GM21390 (cell line): ENCODE measurements around the gene DNAH1.

Experiments used
- ATAC-seq: cut with Tn5 transposase; IDR thresholded peaks from one replicate; pipeline ENCODE4 v1.9.1; 2021; ENCODE audit not compliant: unreplicated experiment

The DNAH1 gene

DNA sequence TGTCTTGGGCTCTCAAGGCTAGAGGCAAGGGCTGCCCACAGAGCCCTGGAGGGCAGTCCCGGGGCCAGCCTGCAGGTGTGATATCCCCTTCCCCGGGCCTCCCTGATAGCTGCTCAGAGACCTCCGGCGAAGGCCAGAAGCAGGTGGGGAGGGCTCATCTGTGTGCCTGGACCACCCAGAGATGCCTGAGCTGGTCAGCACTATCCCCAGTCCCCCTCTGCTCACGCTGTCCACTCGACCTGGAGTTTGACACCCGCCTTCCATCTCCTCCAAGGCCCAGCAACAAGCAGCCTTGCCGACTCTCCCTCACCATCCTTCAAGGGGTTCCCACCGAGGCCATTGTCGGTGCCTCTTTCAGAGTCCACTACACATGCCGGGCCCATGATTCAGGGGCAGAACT is 39.4 kb downstream of the DNAH1 start:
- ATAC-seq, result no peak

DNA sequence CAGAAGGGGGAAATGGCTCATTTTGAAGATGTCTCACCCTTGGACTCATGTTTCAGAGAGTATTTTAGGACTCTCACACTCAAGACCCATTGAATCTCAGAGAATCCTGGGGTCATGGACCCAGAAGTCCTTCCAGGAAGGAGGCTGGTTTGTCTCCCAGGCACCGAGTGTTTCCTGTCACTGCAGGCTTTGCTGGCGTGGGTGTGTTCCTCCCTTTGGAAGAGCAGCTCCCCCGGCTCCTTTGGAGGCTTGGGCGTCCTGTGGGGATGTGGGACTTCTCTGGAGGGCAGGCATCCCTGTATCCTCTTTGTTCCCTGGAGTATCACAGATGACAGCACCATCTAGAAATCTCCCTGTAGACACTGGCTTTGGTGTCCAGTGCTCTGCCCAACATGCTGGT is 40.0 kb downstream of the DNAH1 start:
- no peak for ATAC-seq

DNA sequence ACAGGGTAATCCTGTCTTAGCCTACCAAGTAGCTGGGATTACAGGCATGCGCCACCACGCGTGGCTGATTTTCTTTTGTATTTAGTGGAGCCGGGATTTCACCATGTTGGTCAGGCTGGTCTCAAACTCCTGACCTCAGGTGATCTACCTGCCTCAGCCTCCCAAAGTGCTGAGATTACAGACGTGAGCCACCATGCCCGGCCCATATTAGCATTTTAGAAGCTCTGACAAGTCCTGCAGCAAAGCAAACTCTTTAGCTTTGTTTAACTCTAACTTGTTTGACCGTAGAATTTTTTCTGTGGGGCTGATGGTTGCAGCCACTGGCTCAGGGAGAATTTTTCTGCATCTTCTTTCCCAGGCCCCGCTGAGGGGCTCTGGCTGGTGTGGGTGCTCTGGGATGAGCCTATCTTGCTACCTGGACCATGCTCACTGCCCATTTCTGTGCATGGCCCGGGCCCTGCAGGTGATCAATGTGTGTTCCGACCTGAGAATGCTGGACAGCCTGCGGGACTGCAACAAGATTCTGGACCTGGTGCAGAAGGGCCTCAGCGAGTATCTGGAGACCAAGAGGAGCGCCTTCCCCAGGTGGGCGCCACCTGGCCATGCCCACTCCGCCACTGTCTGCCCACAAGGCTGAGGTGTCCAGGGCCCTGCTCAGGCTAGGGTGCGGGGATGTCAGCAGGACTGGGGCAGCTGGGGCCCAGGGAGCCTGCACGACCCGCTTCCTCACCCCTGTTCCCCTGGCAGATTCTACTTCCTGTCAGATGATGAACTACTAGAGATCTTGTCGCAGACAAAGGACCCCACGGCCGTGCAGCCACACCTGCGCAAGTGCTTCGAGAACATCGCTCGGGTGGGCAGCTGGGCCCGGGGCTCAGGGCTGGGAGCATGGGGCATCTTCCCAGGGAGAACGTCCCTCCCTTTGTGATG is 41.3 kb downstream of the DNAH1 start:
- no peak for ATAC-seq

DNA sequence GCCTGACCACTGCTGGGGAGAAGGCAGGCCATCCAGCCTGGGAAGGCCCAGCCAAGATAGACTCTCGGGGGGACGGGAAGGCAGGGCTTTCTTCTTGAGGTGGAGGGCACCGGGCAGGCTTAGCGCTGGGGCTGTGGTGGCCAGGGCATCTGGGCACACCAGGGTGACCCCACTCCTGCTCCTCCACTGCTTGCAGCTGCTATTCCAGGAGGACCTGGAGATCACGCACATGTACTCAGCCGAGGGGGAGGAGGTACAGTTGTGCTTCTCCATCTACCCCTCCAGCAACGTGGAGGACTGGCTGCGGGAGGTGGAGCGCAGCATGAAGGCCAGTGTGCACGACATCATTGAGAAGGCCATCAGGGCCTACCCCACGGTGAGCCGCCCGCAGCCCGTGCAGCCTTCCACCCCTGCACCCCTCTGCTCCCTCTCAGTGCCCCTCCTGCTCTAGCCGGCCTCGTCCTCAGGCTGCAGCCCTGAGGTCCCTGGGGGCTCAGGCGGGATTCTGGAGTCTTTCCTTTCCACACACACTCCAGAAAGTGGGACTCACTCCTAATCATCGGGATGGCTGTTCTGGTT is 42.3 kb downstream of the DNAH1 start:
- no peak for ATAC-seq

DNA sequence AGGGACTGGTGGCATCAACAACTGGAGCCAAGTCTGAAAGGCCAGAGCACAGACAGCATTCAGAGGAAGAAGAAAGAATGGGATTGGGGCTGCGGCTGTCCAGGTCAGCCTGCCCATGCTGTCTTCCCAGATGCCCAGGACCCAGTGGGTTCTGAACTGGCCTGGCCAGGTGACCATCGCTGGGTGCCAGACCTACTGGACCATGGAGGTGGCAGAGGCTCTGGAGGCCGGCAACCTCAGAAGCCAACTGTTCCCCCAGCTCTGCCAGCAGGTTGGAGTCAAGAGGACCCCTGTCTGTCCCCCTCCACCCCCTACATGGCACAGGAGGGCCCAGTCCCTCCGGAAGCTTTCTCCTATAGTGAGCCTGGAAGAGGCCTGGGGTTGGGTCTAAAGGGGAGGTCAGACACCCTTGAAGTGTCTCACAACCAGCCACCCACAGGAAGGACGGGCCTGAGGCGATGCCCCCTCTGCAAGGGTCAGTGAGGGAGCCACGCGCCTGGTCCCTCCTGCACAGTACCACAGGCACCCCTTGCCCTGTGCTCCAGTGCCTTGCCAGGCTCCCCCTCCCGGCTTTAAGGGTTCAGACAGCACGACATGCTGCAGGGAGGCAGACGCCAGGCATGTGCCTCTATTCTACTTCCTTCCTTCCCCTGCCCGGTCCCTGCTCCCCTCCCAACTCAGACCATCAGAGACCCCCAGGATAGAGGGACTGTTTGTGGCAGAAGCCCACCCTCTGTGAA is 43.2 kb downstream of the DNAH1 start:
- ATAC-seq, result no peak

DNA sequence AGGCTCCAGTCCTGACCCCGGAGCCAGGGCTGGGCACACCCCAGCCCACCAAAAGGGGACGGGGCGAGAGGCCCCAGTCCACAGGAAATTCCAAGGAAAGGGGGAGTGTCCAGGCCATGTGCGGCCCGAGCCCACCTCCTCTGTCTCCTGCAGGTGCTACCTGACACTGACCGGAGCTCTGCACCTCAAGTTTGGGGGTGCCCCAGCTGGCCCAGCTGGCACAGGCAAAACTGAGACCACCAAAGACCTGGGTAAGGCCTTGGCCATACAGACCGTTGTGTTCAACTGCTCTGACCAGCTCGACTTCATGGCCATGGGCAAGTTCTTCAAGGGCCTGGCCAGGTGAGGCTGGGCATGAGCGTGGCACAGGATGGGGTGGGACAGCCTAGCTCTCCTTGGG is 44.9 kb downstream of the DNAH1 start:
- ATAC-seq, result no peak

DNA sequence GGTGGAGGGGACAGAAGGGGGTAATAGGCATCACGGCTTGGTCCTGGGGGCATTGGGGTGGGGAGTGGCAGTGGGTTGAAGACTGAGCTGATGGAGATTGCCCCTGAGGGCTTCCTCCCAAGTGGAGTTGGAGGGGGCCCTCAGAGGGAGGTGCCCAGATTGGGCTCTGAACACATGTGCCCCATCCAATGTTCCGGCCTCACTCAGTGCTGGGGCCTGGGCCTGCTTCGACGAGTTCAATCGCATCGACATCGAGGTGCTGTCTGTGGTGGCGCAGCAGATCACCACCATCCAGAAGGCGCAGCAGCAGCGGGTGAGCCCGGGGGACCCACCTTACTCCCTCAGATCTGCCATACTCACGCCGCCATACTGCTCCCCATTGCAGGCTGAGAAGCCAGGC is 45.3 kb downstream of the DNAH1 start:
- no peak for ATAC-seq

DNA sequence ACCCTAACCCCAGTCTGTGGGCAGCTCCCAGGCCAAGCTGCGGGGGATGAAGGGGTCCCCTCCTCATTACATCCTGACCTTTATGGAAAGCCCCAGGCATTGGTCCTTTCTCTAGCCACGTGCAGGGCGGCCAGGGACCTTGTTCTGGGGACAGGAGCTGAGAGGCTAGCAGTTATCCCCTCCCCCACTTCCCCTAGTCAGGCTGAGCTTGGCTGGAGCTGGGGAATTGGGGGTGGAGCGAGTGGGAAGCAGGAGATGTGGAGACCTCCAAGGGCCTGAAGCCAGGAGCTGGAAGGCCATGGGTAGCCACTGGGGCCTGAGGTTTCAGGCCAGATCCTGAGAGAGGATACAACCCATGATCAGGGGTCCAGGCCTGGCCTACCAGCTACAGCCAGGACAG is 45.8 kb downstream of the DNAH1 start:
- ATAC-seq, result no peak

DNA sequence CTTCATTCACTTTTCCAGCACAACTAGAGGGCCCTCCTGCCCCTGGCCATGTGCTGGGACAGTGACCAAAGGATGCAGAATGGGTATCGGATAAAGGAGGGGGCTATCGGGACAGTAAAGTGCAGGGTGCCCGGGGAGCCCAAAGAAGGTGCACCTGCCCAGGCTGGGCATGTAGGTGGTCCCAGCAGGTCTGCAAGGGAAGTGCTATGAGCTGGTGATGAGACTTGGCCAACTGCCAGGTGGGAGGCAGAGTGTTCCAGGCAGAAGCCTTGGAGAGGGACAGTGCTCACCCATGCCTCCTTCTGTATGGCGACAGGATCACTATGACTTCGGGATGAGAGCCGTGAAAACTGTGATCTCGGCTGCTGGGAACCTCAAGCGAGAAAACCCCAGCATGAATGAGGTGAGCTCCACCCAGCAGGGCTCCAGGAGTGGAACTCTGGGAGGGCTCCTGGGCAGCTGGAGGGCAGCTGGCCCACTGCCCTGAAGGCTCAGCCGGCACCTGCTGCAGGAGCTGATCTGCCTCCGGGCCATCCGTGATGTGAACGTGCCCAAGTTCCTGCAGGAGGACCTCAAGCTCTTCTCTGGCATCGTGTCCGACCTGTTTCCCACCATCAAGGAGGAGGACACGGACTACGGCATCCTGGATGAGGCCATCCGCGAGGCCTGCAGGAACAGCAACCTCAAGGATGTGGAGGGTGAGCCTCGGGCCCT is 48.4 kb downstream of the DNAH1 start:
- no peak for ATAC-seq

DNA sequence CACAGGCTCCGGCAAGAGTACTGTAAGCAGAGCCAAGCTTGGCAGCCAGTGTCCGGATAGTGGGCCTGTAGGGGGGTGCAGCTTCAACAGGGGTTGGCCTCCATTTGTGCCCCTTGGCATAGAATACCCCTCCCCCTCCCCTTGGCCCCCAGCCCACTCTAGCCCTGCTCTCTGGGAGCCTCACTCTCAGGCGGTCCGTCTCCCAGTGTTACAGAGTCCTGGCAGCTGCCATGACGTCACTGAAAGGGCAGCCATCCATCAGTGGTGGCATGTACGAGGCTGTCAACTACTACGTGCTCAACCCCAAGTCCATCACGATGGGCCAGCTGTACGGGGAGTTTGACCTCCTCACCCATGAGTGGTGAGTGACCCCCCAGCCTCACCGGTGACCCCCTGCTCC is 50.4 kb downstream of the DNAH1 start:
- ATAC-seq, result no peak

DNA sequence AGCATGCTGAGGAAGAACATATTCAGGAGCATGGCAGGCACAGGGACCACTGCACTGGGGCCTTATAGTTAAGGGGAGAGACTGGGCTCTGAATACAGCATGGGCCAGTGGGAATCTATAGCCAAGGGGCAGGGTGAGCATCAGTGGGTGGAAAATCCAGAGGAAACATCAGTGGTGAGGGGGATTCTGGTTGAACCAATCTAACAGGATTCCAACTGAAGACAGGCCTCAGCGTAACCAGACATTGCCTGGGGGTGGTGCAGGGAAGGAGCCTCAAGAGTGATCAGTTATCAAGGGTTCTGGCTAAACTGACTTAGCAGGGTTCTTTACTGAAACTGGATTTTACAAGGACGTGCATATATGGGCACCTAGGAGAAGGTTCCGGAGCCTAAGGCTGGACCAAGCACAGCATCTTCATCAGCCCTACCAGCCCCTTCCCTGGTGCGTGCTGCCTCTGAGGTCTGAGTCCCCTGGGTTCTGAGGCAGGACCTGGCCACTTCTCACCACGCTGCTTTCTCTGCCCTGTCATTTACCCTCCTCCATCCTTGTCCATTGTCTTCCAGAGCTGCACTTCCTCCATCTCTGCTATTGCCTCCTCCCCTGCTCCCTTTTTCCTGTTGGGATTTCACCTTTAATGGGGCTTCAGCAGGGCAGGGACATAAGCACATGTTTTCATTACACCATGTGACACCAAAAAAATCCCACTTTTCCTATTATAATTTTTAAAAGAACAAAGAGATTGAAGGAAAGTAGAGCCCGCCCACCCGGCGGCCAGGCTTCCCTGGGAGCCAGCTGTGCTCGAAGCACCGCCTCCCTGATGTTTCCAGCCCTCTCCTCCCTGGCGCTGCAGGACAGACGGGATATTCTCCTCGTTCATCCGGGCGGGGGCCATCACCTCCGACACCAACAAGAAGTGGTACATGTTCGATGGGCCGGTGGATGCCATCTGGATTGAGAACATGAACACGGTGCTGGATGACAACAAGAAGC is 52.1 kb downstream of the DNAH1 start:
- no peak for ATAC-seq

DNA sequence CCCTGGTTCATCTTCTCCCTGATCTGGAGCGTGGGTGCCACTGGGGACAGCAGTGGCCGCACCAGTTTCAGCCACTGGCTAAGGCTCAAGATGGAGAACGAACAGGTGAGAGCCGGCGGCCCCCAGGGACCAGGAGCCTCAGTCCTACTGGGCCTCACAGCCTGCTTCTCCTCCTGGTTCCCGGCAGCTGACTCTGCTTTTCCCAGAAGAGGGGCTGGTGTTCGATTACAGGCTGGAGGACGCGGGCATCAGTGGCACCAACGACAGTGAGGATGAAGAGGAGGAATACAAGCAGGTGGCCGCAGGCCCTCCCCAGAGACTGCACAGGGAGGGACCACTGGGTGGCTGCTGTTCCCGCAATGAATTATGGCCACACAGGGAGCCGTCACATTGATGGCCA is 54.4 kb downstream of the DNAH1 start:
- no peak for ATAC-seq

DNA sequence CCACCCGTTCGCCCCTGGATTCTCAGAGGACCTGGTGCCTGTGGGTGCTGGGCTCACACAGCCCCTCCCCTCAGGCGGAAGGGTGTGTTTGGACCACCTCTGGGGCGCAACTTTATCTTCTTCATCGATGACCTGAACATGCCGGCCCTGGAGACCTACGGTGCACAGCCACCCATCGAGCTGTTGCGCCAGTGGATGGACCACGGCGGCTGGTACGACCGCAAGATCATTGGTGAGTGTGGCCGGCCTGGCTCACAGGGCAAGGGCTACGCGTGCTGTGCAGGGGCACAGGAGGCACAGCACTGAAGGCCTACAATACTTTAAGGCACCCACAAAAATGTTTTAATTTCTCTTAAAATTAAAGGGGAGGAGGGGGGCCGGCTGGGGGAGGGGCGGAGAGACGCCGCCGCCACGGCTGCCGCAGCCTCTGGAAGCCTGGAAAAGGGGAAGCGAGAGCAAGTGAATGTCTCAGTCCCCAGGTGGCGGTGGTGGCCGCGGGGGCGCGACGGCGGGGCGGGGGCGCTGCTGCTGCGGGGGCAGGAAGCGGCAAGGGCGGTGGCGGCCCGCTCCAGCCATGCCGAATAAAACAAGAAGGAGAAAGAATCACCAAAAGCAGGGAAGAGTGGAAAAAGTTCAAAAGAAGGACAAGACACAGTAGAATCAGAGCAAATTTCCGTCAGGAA is 56.8 kb downstream of the DNAH1 start:
- no peak for ATAC-seq

DNA sequence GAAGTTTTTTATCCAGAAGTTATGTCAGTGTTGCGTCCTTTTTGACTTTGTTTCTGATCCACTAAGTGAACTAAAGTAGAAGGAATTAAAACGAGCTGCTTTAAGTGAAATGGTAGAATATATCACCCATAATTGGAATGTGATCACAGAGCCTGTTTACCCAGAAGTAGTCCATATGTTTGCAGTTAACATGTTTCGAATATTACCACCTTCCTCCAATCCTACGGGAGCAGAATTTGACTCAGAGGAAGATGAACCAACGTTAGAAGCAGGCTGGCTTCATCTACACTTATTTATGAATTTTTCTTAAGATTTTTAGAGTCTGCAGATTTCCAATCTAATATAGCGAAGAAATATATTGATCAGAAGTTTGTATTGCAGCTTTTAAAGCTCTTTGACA is 57.6 kb downstream of the DNAH1 start:
- ATAC-seq, result no peak

DNA sequence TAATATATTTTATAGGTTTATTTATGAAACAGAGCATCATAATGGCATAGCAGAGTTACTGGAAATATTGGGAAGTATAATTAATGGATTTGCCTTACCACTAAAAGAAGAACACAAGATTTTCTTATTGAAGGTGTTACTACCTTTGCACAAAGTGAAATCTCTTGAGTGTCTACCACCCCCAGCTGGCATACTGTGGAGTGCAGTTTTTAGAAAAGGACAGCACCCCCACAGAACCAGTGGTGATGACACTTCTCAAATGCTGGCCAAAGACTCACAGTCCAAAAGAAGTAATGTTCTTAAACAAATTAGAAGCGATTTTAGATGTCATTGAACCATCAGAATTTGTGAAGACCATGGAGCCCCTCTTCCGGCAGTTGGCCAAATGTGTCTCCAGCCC is 58.1 kb downstream of the DNAH1 start:
- no peak for ATAC-seq

DNA sequence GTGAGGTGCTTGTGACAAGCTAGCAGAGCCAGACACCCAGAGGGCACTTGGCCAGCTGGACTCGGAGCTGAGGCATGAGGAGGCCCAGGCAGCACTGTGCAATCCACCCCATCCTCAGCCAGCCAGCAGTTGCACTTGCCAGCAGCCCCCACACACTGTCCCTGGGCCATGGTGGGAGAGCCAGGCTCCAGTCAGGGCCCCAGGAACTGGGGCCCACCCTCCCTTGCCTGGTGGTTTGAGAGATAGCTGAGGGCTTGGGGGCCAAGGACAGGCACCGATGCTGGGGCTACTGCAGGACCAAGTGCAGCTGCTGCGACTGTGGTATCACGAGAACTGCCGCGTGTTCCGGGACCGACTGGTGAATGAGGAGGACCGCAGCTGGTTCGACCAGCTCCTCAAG is 63.5 kb downstream of the DNAH1 start:
- ATAC-seq, result no peak

DNA sequence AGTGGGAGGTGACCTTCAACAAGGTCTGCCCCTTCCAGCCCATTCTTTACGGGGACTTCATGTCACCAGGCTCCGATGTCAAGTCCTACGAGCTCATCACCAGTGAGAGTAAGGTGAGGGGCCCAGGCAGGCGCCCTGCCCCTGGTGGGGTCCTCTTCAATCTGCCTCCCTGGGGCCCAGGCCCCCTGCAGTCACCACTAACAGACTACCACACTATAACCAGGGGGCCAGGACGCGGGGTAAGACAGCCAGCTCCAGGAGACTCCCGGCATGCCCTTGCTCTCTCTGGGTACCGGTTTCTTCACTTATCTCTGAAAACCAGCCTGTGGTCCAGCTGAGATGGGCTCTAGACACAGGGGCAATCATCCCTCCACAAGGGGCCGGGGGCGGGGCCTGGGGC is 63.9 kb downstream of the DNAH1 start:
- ATAC-seq, result no peak

DNA sequence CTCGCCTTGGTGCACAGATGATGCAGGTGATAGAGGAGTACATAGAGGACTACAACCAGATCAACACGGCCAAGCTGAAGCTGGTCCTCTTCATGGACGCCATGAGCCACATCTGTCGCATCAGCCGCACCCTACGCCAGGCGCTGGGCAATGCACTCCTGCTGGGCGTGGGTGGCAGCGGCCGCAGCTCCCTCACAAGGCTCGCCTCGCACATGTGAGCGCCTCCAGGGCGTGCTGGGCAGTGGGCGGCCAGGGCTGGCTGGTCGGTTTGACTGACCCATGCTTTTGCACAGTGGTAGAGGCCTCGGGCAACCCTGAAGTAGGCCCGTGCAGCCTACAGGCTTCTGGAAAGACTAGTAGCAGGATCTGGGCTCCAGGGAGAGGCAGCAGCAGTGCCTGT is 65.5 kb downstream of the DNAH1 start:
- ATAC-seq, result no peak

DNA sequence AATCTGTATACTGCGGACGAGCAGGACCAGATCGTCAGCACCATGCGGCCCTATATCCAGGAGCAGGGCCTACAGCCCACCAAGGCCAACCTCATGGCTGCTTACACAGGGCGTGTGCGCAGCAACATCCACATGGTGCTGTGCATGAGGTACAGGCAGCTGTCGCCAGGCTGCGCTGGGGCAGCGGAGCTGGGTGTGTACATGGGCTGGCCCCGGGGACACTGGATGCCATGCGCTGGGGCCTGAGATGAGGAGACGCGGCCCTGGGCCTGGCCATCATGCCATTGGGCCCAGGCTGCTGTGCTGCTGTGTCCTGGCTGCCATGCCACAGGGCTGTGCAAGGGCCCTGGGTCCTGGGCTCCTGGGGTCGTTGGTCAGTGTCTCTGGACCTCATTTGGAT is 67.3 kb downstream of the DNAH1 start:
- no peak for ATAC-seq
